BE2C (cell line): ENCODE data around the gene ADGRE2. TPM values are rescaled to one million over a fixed set of nuclear protein-coding genes. Genes with fewer than 3 reads are reported as not detected.
"Not testable (repeated sequence)": the region's sequence is repeated elsewhere in the genome, so short reads cannot be mapped to it uniquely, and the experiment has no call there.

Source experiments
- DNase-seq: peaks from one replicate; pipeline ENCODE4 v3.0.0-alpha.2; 2020
- H3K27me3 ChIP-seq: fragments of 250-450 bp; sonication (Bioruptor Pico); 2 replicates; pipeline ENCODE4 v1.5.1; 2020; ENCODE audit warnings: mild to moderate bottlenecking
- H3K36me3 ChIP-seq: fragments of 250-450 bp; sonication (Bioruptor Pico); 2 replicates; pipeline ENCODE4 v1.5.1; 2020; ENCODE audit warnings: mild to moderate bottlenecking
- H3K4me1 ChIP-seq: fragments of 250-450 bp; sonication (Bioruptor Pico); 2 replicates; pipeline ENCODE4 v1.5.1; 2020
- H3K4me3 ChIP-seq: 2 replicates; pipeline ENCODE4 v1.5.1; 2011; ENCODE audit warnings: low read depth, low read length
- H3K9me3 ChIP-seq: fragments of 250-450 bp; sonication (Bioruptor Pico); 2 replicates; pipeline ENCODE4 v1.5.1; 2020
- CTCF ChIP-seq: IDR thresholded peaks from 2 replicates; pipeline ENCODE4 v1.5.1; 2012; ENCODE audit warnings: mild to moderate bottlenecking, low read depth, low read length
- polyA plus RNA-seq: library from polyadenylated mRNA; unstranded; fragments of >200 nt; gene quantifications from one replicate; pipeline ENCODE4 v1.2.1, GENCODE V29; 2012; ENCODE audit warnings: low read depth, missing spikeins; ENCODE audit not compliant: insufficient read length, insufficient read depth

Gene ADGRE2
- polyA plus RNA-seq, result not detected

GRCh38 chr19:14778110-14778845 lies at the start of gene ADGRE2:
Gene ADGRE2, minus strand, starts transcription at chr19:14778560. Its CDS starts 1,804 bp downstream, at chr19:14776756.
- H3K4me1 ChIP-seq, DNase-seq, H3K27me3 ChIP-seq, H3K36me3 ChIP-seq, H3K4me3 ChIP-seq, H3K9me3 ChIP-seq: not testable (repeated sequence)

- H3K27me3 ChIP-seq, result peaks cover 11% of the 10 kb centered on the region; the same call in 1 of the 2 replicates
- no peaks in the 10 kb centered on the region for H3K4me1 ChIP-seq
- no peaks in the 10 kb centered on the region for H3K36me3 ChIP-seq
- H3K4me3 ChIP-seq, result no peak overlapping the region
- DNase-seq, result no peak
- H3K9me3 ChIP-seq, result no peaks in the 10 kb centered on the region
- TF ChIP-seq CTCF, result no peak
These were observed 47.6 kb upstream of the ADGRE2 start for GRCh38 chr19:14826006-14826405.

GRCh38 chr19:14821937-14822336 lies 43.6 kb upstream of the ADGRE2 start:
- Histone ChIP-seq H3K4me1 (no peaks in the 10 kb centered on the region), H3K36me3 (no peaks in the 10 kb centered on the region), H3K27me3 (no peaks in the 10 kb centered on the region), H3K9me3 (no peaks in the 10 kb centered on the region), H3K4me3 (no peak overlapping the region)
- DNase-seq, result no peak
- no peak for TF ChIP-seq CTCF

- Histone ChIP-seq H3K27me3 (no peaks in the 10 kb centered on the region), H3K4me3 (no peak overlapping the region), H3K9me3 (no peaks in the 10 kb centered on the region), H3K36me3 (no peaks in the 10 kb centered on the region), H3K4me1 (no peaks in the 10 kb centered on the region)
- no peak for DNase-seq
- TF ChIP-seq CTCF, result no peak
These were observed 40.2 kb upstream of the ADGRE2 start for GRCh38 chr19:14818588-14818987.

- Histone ChIP-seq H3K36me3 (no peaks in the 10 kb centered on the region), H3K4me1 (no peaks in the 10 kb centered on the region), H3K4me3 (no peak overlapping the region), H3K9me3 (no peaks in the 10 kb centered on the region), H3K27me3 (no peaks in the 10 kb centered on the region)
- DNase-seq, result no peak
- TF ChIP-seq CTCF, result no peak
These were observed 38.7 kb upstream of the ADGRE2 start for GRCh38 chr19:14817052-14817451.

GRCh38 chr19:14814982-14815652 lies 36.8 kb upstream of the ADGRE2 start:
- 0 out of 2 replicates have a peak, but pooled peaks cover 4% of the 10 kb centered on the region for H3K27me3 ChIP-seq
- DNase-seq, result no peak
- no peaks in the 10 kb centered on the region for H3K9me3 ChIP-seq
- no peaks in the 10 kb centered on the region for H3K36me3 ChIP-seq
- no peak overlapping the region for H3K4me3 ChIP-seq
- H3K4me1 ChIP-seq, result no peaks in the 10 kb centered on the region
- TF ChIP-seq CTCF, result no peak
